Stimulated activated CD8-positive, alpha-beta memory T cell treated with anti-CD3 and anti-CD28 coated beads, Interleukin-7, amount 100 ng/mL, for 48 hours (primary cell): ENCODE data around the gene PHAF1.

Experiments used
- DNase-seq, 2 donors: peaks; one replicate each; pipeline ENCODE4 v3.0.0-alpha.2; 2020; ENCODE audit warnings: low read depth in 1 of 2; ENCODE audit errors: extremely low read depth in 1 of 2

PHAF1 gene

DNA sequence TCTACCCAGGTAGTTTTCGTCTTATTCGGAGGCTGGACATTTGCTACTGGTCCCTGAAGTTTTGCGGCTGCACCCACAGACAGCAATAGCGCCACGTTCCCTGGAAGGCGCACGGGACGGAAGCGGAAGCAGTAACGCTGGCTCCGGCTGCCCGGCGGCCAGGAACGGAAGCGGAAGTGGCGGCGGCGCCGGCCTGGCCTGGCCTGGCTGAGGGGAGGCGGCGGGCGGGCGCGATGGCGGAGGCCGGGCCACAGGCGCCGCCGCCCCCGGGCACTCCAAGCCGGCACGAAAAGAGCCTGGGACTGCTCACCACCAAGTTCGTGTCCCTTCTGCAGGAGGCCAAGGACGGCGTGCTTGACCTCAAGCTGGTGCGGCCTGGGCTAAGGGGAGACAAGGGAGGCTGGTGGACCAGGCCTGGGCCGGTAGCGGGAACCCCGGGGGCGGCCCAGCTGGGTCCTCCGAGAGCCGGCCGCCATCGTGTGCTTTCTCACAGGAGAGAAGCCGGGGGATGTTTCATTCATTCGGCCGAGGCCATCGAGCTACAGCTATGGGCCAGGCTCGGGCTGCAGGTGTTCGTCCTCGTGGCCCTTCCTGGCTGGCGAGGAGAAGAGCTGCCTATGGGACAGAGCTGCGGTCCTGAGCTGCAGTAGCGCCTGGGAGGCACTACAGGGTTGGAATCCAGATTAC is 82.4 kb downstream of the PHAF1 start, which contains the start of gene E2F4:
Gene E2F4 (plus strand): TSS at position 161 of the 687 bp plus-strand sequence. CDS start 73 bp downstream, at position 234.
- peak; percentile 84 for DNase-seq

DNA sequence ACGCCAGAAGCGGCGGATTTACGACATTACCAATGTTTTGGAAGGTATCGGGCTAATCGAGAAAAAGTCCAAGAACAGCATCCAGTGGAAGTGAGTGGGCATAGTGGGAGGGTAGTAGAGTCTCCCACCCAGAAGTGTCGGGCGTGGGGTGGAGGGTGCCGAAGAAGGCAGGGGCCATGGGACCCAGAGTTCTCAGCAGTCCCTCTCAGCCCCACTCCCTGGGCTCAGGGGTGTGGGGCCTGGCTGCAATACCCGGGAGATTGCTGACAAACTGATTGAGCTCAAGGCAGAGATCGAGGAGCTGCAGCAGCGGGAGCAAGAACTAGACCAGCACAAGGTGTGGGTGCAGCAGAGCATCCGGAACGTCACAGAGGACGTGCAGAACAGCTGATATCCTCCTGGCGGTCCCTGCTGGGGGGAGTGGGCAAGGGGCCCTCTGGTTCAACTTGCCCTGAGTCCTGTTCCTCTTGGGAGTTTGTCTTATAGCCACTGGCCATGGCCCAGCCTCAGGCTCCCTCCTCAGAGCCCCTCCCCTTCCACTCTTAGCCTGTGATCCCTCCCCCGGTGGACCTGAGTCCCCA is 83.1 kb downstream of the PHAF1 start:
- DNase-seq: no peak

DNA sequence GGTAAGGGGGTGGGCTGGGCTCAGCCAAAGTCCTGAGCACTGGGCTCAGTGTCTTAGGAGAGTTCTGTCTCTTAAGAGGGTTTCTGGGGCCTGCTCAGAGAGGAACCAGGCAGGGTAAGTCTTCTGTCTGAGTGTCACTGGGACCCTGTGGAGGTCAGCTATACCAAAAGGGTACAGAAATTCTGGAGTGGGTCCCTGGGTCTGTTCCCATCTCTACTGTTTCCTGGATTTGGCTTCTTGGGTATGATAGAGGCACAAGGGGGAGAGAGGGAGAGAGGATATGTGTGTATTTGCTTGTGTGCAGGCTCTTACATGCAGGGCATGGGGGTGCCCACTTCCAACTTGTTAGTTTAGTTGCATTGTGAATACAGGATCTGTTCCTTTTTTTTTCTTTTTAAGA is 83.8 kb downstream of the PHAF1 start:
- no peak for DNase-seq

DNA sequence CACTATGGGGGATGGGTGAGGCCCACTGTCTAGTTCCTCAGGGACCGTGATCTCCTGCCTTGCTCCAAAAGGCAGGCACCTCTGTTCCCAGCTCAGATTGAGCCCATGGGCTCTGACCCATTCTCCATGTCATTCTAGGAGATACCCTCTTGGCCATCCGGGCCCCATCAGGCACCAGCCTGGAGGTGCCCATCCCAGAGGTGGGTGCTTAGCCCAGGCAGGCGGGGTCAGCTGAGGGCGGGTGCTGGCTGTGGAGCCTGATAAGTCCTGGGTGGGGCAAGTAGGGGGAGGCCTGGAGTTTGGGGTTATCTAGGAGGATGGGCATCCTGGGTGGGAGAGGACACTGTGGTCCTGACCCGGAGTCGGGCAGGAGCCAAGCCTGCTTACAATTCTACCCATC is 84.5 kb downstream of the PHAF1 start:
- DNase-seq: no peak

DNA sequence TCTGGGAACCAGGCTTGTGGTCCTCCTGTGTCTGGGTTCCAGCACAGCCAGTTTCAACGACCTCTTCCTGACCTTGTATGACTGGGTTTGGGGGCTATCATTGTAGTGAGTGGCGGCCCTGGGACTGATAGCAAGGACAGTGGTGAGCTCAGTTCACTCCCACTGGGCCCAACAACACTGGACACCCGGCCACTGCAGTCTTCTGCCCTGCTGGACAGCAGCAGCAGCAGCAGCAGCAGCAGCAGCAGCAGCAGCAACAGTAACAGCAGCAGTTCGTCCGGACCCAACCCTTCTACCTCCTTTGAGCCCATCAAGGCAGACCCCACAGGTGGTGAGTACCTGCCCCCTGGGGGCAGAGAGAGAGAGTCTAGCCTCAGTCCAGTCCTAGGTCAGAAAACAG is 85.9 kb downstream of the PHAF1 start:
- DNase-seq: no peak

DNA sequence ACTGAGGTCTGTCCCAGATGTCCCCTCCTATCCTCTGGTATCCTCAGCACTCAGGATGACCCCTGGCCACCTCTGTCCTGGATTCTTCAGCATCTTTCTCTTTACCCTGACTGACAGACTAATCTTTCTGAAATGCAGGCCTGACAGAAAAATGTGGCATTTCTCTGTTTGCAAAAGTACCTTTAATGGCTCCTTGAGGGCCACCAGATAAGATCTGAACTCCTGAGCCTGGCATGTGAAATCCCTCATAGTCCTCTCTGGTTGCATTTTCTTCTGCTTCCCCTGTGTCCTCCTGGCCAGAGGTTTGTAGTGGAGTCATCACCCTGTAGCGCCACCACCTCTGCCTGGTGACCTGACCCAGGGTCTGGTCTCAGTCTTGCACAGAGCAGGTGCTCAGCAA is 87.1 kb downstream of the PHAF1 start:
- no peak for DNase-seq

DNA sequence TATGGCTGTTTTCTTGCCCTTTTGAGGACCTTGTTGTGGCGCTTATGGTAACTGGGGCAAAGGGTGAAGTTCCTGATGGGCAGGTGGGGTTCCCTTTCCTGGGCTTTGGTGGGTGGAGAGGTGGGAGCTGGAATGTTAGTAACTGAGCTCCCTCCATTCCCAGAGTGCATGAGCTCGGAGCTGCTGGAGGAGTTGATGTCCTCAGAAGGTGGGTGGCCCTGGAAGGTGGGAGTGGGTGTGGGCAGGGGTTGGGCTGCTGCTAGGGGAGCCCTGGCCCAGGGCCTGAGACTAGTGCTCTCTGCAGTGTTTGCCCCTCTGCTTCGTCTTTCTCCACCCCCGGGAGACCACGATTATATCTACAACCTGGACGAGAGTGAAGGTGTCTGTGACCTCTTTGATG is 88.0 kb downstream of the PHAF1 start:
- no peak for DNase-seq
